Caco-2 (cell line): ENCODE measurements around the gene PTPRN2. TPM values are rescaled to one million over a fixed set of nuclear protein-coding genes. Genes with fewer than 3 reads are reported as not detected.
"Not testable (repeated sequence)": the region's sequence is repeated elsewhere in the genome, so short reads cannot be mapped to it uniquely, and the experiment has no call there.

Experiments
- BruUV-seq: library from RNA; stranded (reverse); fragments of 400-500 nt; replicated peaks from 2 replicates; lab custom pipeline; 2021; lab: Mats Ljungman, UMichigan
- CTCF ChIA-PET: fragments of 300-600 bp; sonication (Branson Sonifier 250); formaldehyde crosslinking; loops from one replicate; lab custom pipeline; 2022; ENCODE audit warnings: antibody characterized with exemption; lab: Charles Lee
- POLR2A ChIA-PET: fragments of 300-600 bp; sonication (Branson Sonifier 250); formaldehyde crosslinking; loops from one replicate; lab custom pipeline; 2022; ENCODE audit warnings: antibody characterized with exemption; lab: Charles Lee
- DNase-seq, 2 experiments: peaks; one replicate each; pipeline versions ENCODE4 v3.0.0 to v3.0.0-alpha.2; 2020 to 2022
- H3K27me3 ChIP-seq: replicated peaks from 2 replicates; pipeline ENCODE4 v1.6.0; 2011; ENCODE audit warnings: low read length; ENCODE audit not compliant: control insufficient read depth, insufficient read depth
- H3K36me3 ChIP-seq: 2 replicates; pipeline ENCODE4 v1.5.1; 2011; ENCODE audit warnings: low read length; ENCODE audit not compliant: control insufficient read depth, insufficient read depth
- H3K4me1 ChIP-seq: fragments of 250-450 bp; sonication (Bioruptor Pico); 2 replicates; pipeline ENCODE4 v1.5.1; 2020; ENCODE audit warnings: mild to moderate bottlenecking
- H3K4me3 ChIP-seq: 2 replicates; pipeline ENCODE4 v1.5.1; 2011; ENCODE audit warnings: low read depth, mild to moderate bottlenecking, control low read depth, low read length
- H3K9me3 ChIP-seq: fragments of 250-450 bp; sonication (Bioruptor Pico); 2 replicates; pipeline ENCODE4 v1.5.1; 2020; ENCODE audit warnings: mild to moderate bottlenecking, moderate library complexity
- H3K27ac Mint-ChIP-seq: one replicate; pipeline ENCODE4 v1.8.0; 2022; ENCODE audit warnings: mixed read lengths; ENCODE audit not compliant: unreplicated experiment
- H3K27me3 Mint-ChIP-seq: one replicate; pipeline ENCODE4 v1.8.0; 2022; ENCODE audit warnings: mixed read lengths; ENCODE audit not compliant: insufficient read depth, unreplicated experiment
- H3K36me3 Mint-ChIP-seq: one replicate; pipeline ENCODE4 v1.8.0; 2022; ENCODE audit warnings: mild to moderate bottlenecking, mixed read lengths; ENCODE audit not compliant: insufficient read depth, unreplicated experiment
- H3K4me1 Mint-ChIP-seq: one replicate; pipeline ENCODE4 v1.8.0; 2022; ENCODE audit warnings: low read depth, mixed read lengths; ENCODE audit not compliant: unreplicated experiment
- H3K4me3 Mint-ChIP-seq: one replicate; pipeline ENCODE4 v1.8.0; 2022; ENCODE audit warnings: mild to moderate bottlenecking, moderate library complexity, mixed read lengths; ENCODE audit not compliant: unreplicated experiment
- H3K9me3 Mint-ChIP-seq: one replicate; pipeline ENCODE4 v1.8.0; 2022; ENCODE audit warnings: mixed read lengths; ENCODE audit not compliant: unreplicated experiment
- CTCF ChIP-seq, 2 experiments: fragments of 200-600 bp in 1 of 2; IDR thresholded peaks; 1 replicate in 1 of 2; 2 replicates in 1 of 2; pipeline versions ENCODE4 v1.5.1 to v1.8.0; 2011 to 2022; ENCODE audit warnings: antibody characterized with exemption in 1 of 2, control low read depth in 1 of 2, inconsistent platforms in 1 of 2, low read depth in 1 of 2, low read length in 1 of 2, mild to moderate bottlenecking in 1 of 2, moderate library complexity in 1 of 2; ENCODE audit not compliant: insufficient read depth in 1 of 2, severe bottlenecking in 1 of 2, unreplicated experiment in 1 of 2
- intact Hi-C: fragments of 100-400 bp; cut with micrococcal nuclease; formaldehyde crosslinking; loops from one replicate; pipeline ENCODE4 v1.10.0; 2022; ENCODE audit not compliant: unreplicated experiment
- total RNA-seq: library from RNA; stranded (reverse); gene quantifications from 2 replicates; pipeline ENCODE4 v1.2.3, GENCODE V29; 2022

Gene PTPRN2
- total RNA-seq, 1 experiment from 2014 or later: 1.4 TPM

- Histone ChIP-seq H3K36me3 (no peaks in the 10 kb centered on the region), H3K4me1 (no peaks in the 10 kb centered on the region), H3K4me3 (no peak overlapping the region), H3K27me3 (no peaks in the 10 kb centered on the region), H3K9me3 (peaks cover 8% of the 10 kb centered on the region)
- no peak for DNase-seq
- intact Hi-C loops: no loop called here
- Mint-ChIP-seq H3K9me3 (peaks cover 57% of the 10 kb centered on the region), H3K27ac (no peak overlapping the region), H3K4me3 (no peak overlapping the region), H3K36me3 (no peaks in the 10 kb centered on the region), H3K27me3 (no peaks in the 10 kb centered on the region), H3K4me1 (no peaks in the 10 kb centered on the region)
- no peak for TF ChIP-seq CTCF (IDR thresholded peaks at IDR 0.05; ENCODE audit: insufficient read depth in 1 of 2, low read depth in 1 of 2, low read length in 1 of 2, severe bottlenecking in 1 of 2, unreplicated experiment in 1 of 2)
- no TSS peak for BruUV-seq
- CTCF ChIA-PET: no interaction called here
- POLR2A ChIA-PET: no interaction called here
These were observed 553.1 kb downstream of the PTPRN2 start for GRCh38 chr7:158034571-158034970.

GRCh38 chr7:158033925-158034324, 553.7 kb downstream of the PTPRN2 start:
- H3K27me3 Mint-ChIP-seq, DNase-seq, H3K4me1 Mint-ChIP-seq, H3K36me3 ChIP-seq, intact Hi-C loops, H3K27ac Mint-ChIP-seq, H3K36me3 Mint-ChIP-seq, H3K4me1 ChIP-seq, H3K4me3 ChIP-seq, CTCF ChIA-PET, H3K27me3 ChIP-seq, BruUV-seq, H3K9me3 ChIP-seq, POLR2A ChIA-PET, H3K4me3 Mint-ChIP-seq: not testable (repeated sequence)
- peaks cover 53% of the 10 kb centered on the region for H3K9me3 Mint-ChIP-seq

GRCh38 chr7:158033196-158033595, 554.4 kb downstream of the PTPRN2 start:
- H3K4me1 Mint-ChIP-seq: no peaks in the 10 kb centered on the region
- no peaks in the 10 kb centered on the region; the same call in 1 of the 2 replicates for H3K9me3 ChIP-seq
- H3K27me3 Mint-ChIP-seq: no peaks in the 10 kb centered on the region
- TF ChIP-seq CTCF (IDR thresholded peaks at IDR 0.05; ENCODE audit: insufficient read depth in 1 of 2, low read depth in 1 of 2, low read length in 1 of 2, severe bottlenecking in 1 of 2, unreplicated experiment in 1 of 2): no peak
- no peaks in the 10 kb centered on the region for H3K36me3 Mint-ChIP-seq
- H3K9me3 Mint-ChIP-seq: peaks cover 50% of the 10 kb centered on the region
- no peak overlapping the region for H3K4me3 Mint-ChIP-seq
- H3K36me3 ChIP-seq: no peaks in the 10 kb centered on the region
- DNase-seq: no peak
- no TSS peak for BruUV-seq
- H3K4me3 ChIP-seq: no peak overlapping the region
- intact Hi-C loops: no loop called here
- ChIA-PET CTCF (no interaction called here), POLR2A (no interaction called here)
- no peak overlapping the region for H3K27ac Mint-ChIP-seq
- H3K4me1 ChIP-seq: no peaks in the 10 kb centered on the region
- no peaks in the 10 kb centered on the region for H3K27me3 ChIP-seq
